ENCODE results near the gene GALNT2. TPM values are rescaled to one million over a fixed set of nuclear protein-coding genes. Genes with fewer than 3 reads are reported as not detected.

Gene GALNT2
- total RNA-seq, 1 donor from 2014 or later = 58.0 TPM

DNA sequence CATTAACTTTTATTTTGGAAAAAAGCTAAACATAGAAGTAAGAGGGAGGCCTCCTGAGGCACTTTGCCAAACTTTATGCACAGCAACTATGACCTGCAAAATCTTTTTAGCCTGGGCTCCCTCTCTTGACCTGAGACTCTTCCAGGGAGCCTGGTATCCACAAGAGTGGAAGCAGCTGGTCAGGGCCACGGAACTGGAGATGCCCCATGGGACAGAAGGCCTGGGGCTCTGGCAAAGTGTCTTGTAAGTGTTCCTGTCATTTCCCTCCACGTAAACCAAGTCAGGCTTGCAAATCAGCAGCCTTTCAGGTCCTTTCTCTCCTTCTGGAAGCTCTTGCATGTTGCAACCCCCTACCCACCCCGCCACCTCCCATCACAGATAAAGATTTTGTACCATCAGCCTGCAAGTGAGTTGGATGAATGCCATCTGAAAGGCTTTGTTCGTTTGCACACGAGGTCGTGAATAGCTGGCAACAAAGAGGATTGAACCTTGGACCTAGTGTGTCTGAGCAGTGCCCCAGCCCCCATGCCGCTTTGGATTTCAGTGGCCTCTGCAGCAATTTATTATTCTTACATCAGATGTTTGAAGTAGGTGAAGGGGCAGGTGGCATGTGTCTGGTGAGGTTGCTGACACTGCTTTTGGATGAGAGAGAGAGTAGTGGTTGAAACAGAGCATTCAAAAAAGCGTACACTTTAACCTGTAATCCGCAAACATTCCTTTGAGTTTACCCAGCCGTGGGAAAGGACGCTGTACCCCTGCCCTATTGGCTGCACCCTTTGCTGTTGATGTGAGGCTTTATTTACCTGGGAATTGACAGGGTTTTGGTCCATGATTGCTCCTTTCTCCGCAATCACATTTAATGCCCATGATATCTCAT lies 91.6 kb downstream of the GALNT2 start:
- Mint-ChIP-seq H3K9me3 (peaks cover 3% of the 10 kb centered on the region), H3K4me3 (no peak overlapping the region), H3K27me3 (ENCODE audit: low read depth) (no peaks in the 10 kb centered on the region), H3K4me1 (peaks cover 66% of the 10 kb centered on the region), H3K36me3 (ENCODE audit: low read depth) (peaks cover 3% of the 10 kb centered on the region), H3K27ac (ENCODE audit: unreplicated experiment) (peak overlapping the region; percentile 69)
- TF ChIP-seq, protein P1, sequence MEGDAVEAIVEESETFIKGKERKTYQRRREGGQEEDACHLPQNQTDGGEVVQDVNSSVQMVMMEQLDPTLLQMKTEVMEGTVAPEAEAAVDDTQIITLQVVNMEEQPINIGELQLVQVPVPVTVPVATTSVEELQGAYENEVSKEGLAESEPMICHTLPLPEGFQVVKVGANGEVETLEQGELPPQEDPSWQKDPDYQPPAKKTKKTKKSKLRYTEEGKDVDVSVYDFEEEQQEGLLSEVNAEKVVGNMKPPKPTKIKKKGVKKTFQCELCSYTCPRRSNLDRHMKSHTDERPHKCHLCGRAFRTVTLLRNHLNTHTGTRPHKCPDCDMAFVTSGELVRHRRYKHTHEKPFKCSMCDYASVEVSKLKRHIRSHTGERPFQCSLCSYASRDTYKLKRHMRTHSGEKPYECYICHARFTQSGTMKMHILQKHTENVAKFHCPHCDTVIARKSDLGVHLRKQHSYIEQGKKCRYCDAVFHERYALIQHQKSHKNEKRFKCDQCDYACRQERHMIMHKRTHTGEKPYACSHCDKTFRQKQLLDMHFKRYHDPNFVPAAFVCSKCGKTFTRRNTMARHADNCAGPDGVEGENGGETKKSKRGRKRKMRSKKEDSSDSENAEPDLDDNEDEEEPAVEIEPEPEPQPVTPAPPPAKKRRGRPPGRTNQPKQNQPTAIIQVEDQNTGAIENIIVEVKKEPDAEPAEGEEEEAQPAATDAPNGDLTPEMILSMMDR (conservative IDR thresholded peaks at IDR 0.05) = no peak
- DNase-seq (ENCODE audit: low read depth, low spot score) = no peak

DNA sequence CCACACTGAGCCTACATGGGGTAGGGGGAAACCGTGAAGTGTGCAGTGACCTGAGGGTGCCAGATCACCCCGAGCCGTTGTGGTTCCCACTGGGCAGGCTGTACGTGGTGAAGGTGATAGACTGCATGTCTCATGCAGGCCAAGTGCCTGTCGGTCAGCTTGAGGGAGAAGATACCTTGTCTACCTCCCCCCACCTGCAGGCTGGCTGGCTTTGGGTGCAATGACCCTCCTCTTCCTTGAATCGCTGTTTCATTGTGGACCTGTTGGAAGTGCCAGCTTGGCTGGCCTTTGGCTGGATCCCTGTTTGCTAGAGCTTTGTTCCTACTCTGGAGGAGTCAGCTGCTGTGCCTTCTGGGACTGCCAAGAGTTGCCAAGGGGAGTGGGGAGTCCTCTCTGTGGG lies 92.5 kb downstream of the GALNT2 start:
- H3K4me3 Mint-ChIP-seq = no peak overlapping the region
- peaks cover 3% of the 10 kb centered on the region for H3K36me3 Mint-ChIP-seq (ENCODE audit: low read depth)
- peaks cover 3% of the 10 kb centered on the region for H3K9me3 Mint-ChIP-seq
- DNase-seq (ENCODE audit: low read depth, low spot score) = no peak
- TF ChIP-seq, protein P1 (conservative IDR thresholded peaks at IDR 0.05) = no peak
- H3K4me1 Mint-ChIP-seq = peaks cover 57% of the 10 kb centered on the region
- peak overlapping the region; percentile 39 for H3K27ac Mint-ChIP-seq (ENCODE audit: unreplicated experiment)
- no peaks in the 10 kb centered on the region for H3K27me3 Mint-ChIP-seq (ENCODE audit: low read depth)

DNA sequence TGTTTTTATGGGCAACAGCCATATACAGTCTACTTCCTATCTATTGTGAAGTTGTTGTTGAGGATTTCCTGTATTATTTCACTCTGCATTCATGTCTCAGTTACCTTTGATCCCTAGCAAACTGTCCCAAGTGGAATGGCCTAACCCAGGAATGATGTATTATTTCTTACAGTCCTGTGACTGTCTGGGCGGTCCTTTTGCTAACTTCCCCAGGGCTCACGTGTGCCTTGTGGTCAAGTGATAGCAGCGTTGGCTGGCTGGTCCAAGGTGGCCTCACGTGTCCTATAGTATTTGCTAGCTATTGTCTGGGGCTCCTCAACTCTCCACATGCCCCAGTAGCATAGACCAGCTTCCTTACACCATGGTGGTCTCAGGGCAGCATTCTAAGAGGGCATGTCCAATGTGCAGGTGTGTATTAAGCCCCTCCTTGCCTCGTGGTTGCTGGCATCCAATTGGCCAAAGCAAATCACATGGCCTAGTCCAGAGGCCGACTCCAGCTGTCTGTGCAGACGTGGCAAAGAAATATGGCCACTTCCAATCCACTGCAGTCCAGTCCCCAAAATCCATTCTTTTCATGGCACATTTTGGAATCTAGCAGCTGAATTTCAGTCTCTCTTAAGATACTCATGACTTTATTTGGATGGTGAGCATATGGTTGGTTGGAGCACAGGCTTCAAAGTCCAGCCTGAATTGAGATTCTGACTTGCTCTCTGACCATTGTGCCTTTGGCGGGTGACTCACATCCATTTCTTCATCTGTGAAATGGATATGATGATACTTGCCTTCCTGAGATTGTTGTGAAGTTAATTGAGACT lies 94.1 kb downstream of the GALNT2 start:
- no peak overlapping the region for H3K4me3 Mint-ChIP-seq
- H3K27ac Mint-ChIP-seq (ENCODE audit: unreplicated experiment) = no peak overlapping the region
- no peaks in the 10 kb centered on the region for H3K27me3 Mint-ChIP-seq (ENCODE audit: low read depth)
- peaks cover 3% of the 10 kb centered on the region for H3K9me3 Mint-ChIP-seq
- TF ChIP-seq, protein P1 (conservative IDR thresholded peaks at IDR 0.05) = no peak
- no peak for DNase-seq (ENCODE audit: low read depth, low spot score)
- peaks cover 3% of the 10 kb centered on the region for H3K36me3 Mint-ChIP-seq (ENCODE audit: low read depth)
- peaks cover 44% of the 10 kb centered on the region for H3K4me1 Mint-ChIP-seq

DNA sequence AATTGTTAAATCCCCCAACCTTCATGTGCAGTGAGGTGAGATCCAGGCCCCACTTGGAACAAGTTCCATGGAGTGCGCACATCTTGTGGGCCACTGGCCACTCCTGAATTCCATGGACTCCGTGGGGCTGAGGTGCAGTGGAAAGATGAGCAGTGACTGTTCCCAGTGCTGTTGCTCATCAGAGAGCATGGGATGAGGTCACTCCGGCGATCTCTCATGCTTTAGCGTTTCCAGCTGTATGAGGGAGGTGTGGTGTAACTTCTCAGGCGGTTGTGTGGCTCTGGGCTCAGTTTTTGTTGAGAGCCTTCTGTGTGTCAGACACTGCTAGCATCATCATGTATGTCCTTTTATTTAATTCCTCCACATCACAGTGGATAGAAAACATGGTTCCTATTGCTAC lies 96.2 kb downstream of the GALNT2 start:
- H3K27ac Mint-ChIP-seq (ENCODE audit: unreplicated experiment) = no peak overlapping the region
- peaks cover 3% of the 10 kb centered on the region for H3K9me3 Mint-ChIP-seq
- H3K4me1 Mint-ChIP-seq = peaks cover 27% of the 10 kb centered on the region
- no peak overlapping the region for H3K4me3 Mint-ChIP-seq
- TF ChIP-seq, protein P1 (conservative IDR thresholded peaks at IDR 0.05) = no peak
- DNase-seq (ENCODE audit: low read depth, low spot score) = no peak
- H3K36me3 Mint-ChIP-seq (ENCODE audit: low read depth) = no peaks in the 10 kb centered on the region
- no peaks in the 10 kb centered on the region for H3K27me3 Mint-ChIP-seq (ENCODE audit: low read depth)

DNA sequence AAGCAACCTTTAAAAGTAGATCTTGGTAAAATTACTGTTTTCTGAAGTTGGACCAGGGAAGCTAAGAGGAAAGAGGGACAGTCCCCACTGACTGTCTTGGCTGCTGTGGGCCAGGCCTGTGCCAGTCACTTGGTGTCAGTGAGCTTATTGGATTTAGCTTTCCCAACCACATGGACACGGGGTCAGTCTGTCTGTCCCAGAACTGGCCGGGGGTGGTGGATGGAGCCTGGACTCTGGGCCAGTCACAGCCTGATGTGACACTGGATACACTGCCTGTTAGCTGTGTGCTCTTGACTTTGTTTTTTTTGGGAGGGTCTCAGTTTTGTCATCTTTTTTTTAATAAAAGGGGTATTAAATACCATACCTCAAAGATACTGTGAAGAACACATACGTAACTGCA lies 96.7 kb downstream of the GALNT2 start:
- H3K27me3 Mint-ChIP-seq (ENCODE audit: low read depth) = no peaks in the 10 kb centered on the region
- H3K4me3 Mint-ChIP-seq = no peak overlapping the region
- TF ChIP-seq, protein P1 (conservative IDR thresholded peaks at IDR 0.05) = no peak
- peaks cover 3% of the 10 kb centered on the region for H3K9me3 Mint-ChIP-seq
- DNase-seq (ENCODE audit: low read depth, low spot score) = no peak
- H3K36me3 Mint-ChIP-seq (ENCODE audit: low read depth) = no peaks in the 10 kb centered on the region
- H3K27ac Mint-ChIP-seq (ENCODE audit: unreplicated experiment) = peak overlapping the region; percentile 72
- peaks cover 24% of the 10 kb centered on the region for H3K4me1 Mint-ChIP-seq

Data from neural crest cell (in vitro differentiated cells).